ENCODE measurements around the gene TRIM14.
"Not testable (repeated sequence)": the region's sequence is repeated elsewhere in the genome, so short reads cannot be mapped to it uniquely, and the experiment has no call there.

The TRIM14 gene

DNA sequence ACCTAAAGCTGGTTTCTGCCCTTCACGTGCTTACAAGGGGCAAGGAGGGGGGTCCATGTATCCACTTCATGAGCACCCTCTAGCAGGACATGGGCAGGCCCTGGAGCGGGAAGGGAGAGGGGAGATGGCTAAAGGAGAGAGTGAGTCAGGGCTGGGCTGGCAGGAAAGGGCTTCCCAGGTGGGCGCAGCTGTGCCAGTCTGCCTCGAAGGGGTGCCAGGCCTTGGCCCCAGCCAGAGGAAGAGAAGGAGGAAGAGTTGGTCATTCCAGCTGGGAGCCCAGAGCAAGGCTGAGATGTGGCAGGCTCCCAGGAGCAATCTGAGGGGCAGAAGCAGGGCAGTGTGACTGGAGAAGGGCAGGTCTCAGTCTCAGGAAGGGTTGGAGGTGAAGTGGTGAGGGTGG, 24.7 kb downstream of the TRIM14 start:
- TF ChIP-seq, protein P1, sequence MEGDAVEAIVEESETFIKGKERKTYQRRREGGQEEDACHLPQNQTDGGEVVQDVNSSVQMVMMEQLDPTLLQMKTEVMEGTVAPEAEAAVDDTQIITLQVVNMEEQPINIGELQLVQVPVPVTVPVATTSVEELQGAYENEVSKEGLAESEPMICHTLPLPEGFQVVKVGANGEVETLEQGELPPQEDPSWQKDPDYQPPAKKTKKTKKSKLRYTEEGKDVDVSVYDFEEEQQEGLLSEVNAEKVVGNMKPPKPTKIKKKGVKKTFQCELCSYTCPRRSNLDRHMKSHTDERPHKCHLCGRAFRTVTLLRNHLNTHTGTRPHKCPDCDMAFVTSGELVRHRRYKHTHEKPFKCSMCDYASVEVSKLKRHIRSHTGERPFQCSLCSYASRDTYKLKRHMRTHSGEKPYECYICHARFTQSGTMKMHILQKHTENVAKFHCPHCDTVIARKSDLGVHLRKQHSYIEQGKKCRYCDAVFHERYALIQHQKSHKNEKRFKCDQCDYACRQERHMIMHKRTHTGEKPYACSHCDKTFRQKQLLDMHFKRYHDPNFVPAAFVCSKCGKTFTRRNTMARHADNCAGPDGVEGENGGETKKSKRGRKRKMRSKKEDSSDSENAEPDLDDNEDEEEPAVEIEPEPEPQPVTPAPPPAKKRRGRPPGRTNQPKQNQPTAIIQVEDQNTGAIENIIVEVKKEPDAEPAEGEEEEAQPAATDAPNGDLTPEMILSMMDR (IDR thresholded peaks at IDR 0.05): no peak
- TF ChIP-seq ZFX (IDR thresholded peaks at IDR 0.05; ENCODE audit: borderline replicate concordance): no peak
- no peak overlapping the region for H3K27ac ChIP-seq

DNA sequence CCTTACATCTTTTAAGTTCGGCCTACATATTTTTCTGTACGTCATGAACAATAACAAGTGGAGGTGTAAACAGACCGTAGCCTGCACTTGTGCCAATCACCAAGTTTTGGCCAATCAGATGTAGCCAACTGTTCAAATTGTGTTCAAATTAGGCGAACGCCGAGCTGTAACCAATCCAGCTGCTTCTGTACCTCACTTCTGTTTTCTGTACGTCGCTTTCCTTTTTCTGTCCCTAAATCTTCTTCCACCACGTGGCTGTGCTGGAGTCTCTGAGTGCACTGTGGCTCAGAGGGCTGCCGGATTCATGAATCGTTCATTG, 26.4 kb downstream of the TRIM14 start:
- H3K27ac ChIP-seq: no peak overlapping the region
- TF ChIP-seq, protein P1 (IDR thresholded peaks at IDR 0.05): no peak
- no peak for TF ChIP-seq ZFX (IDR thresholded peaks at IDR 0.05; ENCODE audit: borderline replicate concordance)

DNA sequence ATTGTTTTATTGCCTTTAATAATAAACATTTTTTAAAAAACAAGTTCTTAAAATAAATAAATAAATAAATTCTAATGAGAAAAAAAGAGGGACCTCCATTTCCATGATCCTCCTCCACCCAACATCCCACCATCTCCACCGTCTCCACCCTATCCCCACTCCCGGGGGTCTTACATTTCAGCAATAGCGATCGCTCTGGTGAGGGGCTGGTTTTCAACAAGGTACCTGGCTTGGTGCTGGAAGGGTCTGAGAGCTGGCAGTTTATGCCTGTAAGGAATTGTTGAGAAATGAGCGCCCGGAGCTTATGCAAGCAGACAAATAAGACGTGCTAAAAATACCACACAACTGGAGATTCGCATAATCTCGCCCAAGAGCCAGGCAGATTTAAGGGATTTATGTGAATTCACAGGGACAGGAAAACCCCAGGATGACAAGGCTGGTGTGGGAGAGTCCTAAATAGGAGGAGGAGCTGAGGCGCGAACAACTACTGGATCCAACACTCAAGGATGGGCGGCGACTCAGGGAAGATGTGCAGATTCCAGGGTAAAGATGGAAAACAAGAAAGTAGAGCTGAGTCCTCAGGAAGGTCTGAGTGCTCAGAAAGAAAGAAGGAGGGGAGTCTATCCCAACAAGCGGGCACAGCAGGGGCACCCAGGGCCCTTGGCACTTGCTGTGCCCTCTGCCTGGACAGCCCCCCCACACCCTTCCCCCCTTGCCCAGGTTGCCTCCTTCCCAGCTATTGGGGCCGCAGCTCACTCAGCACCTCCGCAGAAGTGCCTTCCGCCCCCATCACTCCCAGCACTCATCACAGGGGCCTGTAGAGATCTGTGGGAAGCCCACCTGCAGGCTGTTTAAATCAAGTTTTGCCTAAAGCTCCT, 27.0 kb downstream of the TRIM14 start:
- TF ChIP-seq ZFX (IDR thresholded peaks at IDR 0.05; ENCODE audit: borderline replicate concordance): no peak
- TF ChIP-seq, protein P1 (IDR thresholded peaks at IDR 0.05): no peak
- H3K27ac ChIP-seq: no peak overlapping the region

DNA sequence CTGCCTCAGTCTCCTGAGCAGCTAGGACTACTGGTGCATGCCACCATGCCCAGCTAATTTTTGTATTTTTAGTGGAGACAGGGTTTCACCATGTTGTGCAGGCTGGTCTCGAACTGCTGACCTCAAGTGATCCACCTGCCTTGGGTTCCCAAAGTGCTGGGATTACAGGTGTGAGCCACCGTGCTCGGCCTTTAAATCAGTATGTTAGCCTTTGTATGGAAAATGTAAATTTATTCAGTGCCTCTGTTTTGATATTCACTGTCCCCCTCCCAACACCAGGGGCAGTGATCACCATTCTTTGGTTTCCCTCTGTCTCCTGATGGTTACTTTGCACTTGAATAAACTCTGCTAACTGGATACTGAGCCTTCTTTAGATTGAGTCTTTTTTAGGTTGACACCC, 28.3 kb downstream of the TRIM14 start:
- not testable (repeated sequence) for H3K27ac ChIP-seq

DNA sequence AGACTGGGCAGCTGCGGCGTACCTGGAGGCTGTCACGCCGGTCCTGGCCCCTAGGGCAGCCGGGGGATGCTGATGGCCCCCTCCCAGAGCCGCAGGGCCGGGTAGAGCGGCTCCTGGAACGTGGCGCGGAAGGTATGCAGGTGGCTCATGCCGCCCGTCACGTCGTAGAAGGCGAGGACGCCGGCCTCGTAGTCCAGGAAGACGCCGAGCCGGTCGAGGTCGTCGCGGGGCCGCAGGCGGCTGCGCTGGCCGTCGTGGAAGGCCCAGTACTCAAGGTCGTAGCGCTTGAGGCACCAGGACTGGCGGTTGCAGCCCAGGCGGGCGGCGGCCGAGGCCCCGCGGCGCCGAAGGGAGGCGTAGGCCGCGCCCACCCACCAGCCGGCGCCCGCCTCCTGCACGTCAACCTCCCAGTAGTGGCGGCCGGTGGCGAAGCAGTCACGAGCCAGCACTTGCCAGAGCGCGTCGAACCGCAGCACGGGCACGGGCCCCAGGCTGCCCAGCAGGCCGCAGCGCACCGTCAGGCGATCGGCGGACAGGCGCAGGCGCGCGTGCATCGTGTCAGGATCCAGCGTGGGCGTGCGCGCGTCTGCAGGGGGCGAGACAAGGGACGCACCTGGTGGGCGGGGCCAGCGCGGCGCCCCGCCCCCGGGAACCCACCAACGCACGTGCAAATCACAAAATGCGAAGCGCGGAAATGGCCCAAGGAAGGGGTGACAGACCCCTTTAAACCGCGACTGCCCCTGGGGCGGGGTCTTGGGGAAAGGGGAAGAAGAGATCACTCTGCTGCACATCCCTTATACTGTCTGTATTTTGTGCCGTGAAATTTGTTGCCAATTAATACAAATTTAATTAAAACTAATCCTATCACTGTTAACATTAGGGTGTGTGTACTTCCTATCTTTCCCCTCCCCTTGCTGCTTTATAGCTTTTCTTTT, 31.3 kb downstream of the TRIM14 start:
- TF ChIP-seq ZFX (IDR thresholded peaks at IDR 0.05; ENCODE audit: borderline replicate concordance): no peak
- TF ChIP-seq, protein P1 (IDR thresholded peaks at IDR 0.05): no peak
- H3K27ac ChIP-seq: no peak overlapping the region

DNA sequence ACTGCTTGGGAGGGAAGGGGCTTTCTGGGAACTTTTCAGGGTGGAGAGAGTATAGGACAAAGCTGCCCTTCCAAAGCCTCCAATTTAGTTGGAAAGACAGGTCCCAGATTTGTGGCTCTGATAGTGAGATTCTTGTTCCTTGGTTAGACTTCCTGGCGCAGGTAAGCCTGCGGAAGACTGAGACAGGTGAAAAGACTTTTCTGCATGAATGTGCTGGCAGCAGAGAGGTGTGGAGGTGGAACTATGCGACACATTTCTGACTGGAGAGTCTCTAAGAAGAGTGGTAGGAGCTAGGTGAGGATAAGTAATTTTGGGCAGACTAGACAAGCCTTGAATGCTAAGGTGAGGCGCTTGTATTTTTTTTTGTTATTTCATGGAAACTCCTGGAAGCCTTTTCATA, 32.6 kb downstream of the TRIM14 start:
- TF ChIP-seq ZFX (IDR thresholded peaks at IDR 0.05; ENCODE audit: borderline replicate concordance): no peak
- TF ChIP-seq, protein P1 (IDR thresholded peaks at IDR 0.05): no peak
- H3K27ac ChIP-seq: no peak overlapping the region

DNA sequence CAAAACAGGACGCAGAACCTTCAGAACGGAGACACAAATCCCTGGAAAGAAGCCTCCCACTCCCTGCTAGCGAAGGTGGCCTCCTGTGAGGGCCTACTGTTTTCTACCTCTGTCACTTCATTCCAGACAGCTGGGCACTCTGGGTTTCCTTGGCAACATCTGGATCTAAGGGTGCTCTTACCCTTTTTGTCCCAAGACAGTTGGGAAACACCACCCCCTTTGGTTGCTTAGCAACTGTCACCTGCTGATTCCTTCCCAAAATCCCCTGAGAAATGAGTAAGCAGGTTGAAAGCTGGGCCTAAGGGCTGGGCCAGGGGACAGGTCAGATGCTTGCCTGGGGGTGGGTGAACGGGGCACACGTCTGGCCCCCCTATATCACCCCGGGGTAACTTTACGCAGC, 33.1 kb downstream of the TRIM14 start:
- no peak overlapping the region for H3K27ac ChIP-seq
- TF ChIP-seq, protein P1 (IDR thresholded peaks at IDR 0.05): no peak
- no peak for TF ChIP-seq ZFX (IDR thresholded peaks at IDR 0.05; ENCODE audit: borderline replicate concordance)

All from 22Rv1 (cell line).